Endothelial cell of umbilical vein (primary cell): ENCODE measurements around the gene DMD. TPM values are rescaled to one million over a fixed set of nuclear protein-coding genes. Genes with fewer than 3 reads are reported as not detected.

Experiments
- BruUV-seq: library from RNA; stranded (reverse); fragments of 400-500 nt; replicated peaks from 2 replicates; lab custom pipeline; 2021; lab: Mats Ljungman, UMichigan
- CTCF ChIA-PET: fragments of 300-600, 350-600 bp; sonication (Branson Sonifier 250); formaldehyde crosslinking; loops from one replicate; lab custom pipeline; 2021; ENCODE audit warnings: antibody characterized with exemption, inconsistent platforms; lab: Charles Lee
- POLR2A ChIA-PET: fragments of 300-600, 350-600 bp; sonication (Branson Sonifier 250); formaldehyde crosslinking; loops from one replicate; lab custom pipeline; 2021; ENCODE audit warnings: antibody characterized with exemption, inconsistent platforms; lab: Charles Lee
- DNase-seq: peaks from one replicate; pipeline ENCODE4 v3.0.0-alpha.2; 2011; ENCODE audit warnings: low read depth, low spot score
- FAIRE-seq: peaks from 2 replicates; lab custom pipeline; 2011; peaks lifted over from hg19 to GRCh38; lab: Jason Lieb, UNC
- H2AFZ ChIP-seq: 2 replicates; pipeline ENCODE4 v1.6.0; 2012; ENCODE audit warnings: low read depth, low read length, control low read depth, inconsistent platforms
- H3K27ac ChIP-seq: 2 replicates; pipeline ENCODE4 v1.5.1; 2011; ENCODE audit warnings: low read depth, mild to moderate bottlenecking, control low read depth, low read length, moderate library complexity; ENCODE audit not compliant: insufficient read depth
- H3K27me3 ChIP-seq, 2 experiments: 2 replicates each; pipeline versions ENCODE4 v1.6.0 to v1.6.1; 2011; ENCODE audit warnings: low read length in 2 of 2, mixed read lengths in 1 of 2; ENCODE audit not compliant: control insufficient read depth in 2 of 2, insufficient read depth in 2 of 2
- H3K36me3 ChIP-seq, 2 experiments: 2 replicates in 1 of 2; 3 replicates in 1 of 2; pipeline ENCODE4 v1.5.1; 2011; ENCODE audit warnings: low read length in 2 of 2, mild to moderate bottlenecking in 1 of 2, moderate library complexity in 1 of 2; ENCODE audit not compliant: control insufficient read depth in 2 of 2, insufficient read depth in 2 of 2; ENCODE audit errors: extremely low read depth in 1 of 2
- H3K4me1 ChIP-seq: 3 replicates; pipeline ENCODE4 v1.5.1; 2011; ENCODE audit warnings: mild to moderate bottlenecking, low read length; ENCODE audit not compliant: control insufficient read depth, insufficient read depth; ENCODE audit errors: extremely low read depth
- H3K4me2 ChIP-seq: 2 replicates; pipeline ENCODE4 v1.6.1; 2011; ENCODE audit warnings: low read length, control low read depth, mixed read lengths; ENCODE audit not compliant: insufficient read depth
- H3K4me3 ChIP-seq, 3 experiments: fragments of 200-600 bp in 1 of 3; sonication (generic), shearing (Covaris generic) in 1 of 3; replicated peaks in 1 of 3; 2 replicates each; pipeline ENCODE4 v1.5.1; 2011 to 2016; ENCODE audit warnings: control low read depth in 3 of 3, low read length in 3 of 3, mild to moderate bottlenecking in 2 of 3, inconsistent platforms in 1 of 3, low read depth in 1 of 3, moderate library complexity in 1 of 3; ENCODE audit not compliant: insufficient read depth in 1 of 3
- H3K79me2 ChIP-seq: 2 replicates; pipeline ENCODE4 v1.6.0; 2012; ENCODE audit warnings: low read length, inconsistent platforms; ENCODE audit not compliant: control insufficient read depth, insufficient read depth
- H3K9ac ChIP-seq: replicated peaks from 2 replicates; pipeline ENCODE3; 2011; ENCODE audit warnings: low read length, control low read depth; ENCODE audit not compliant: insufficient read depth; ENCODE audit errors: extremely low read depth
- H3K9me1 ChIP-seq: replicated peaks from 3 replicates; pipeline ENCODE4 v1.6.0; 2011; ENCODE audit warnings: mild to moderate bottlenecking, low read length; ENCODE audit not compliant: control insufficient read depth, insufficient read depth; ENCODE audit errors: extremely low read depth
- H3K9me3 ChIP-seq: replicated peaks from 2 replicates; pipeline ENCODE4 v1.5.1; 2012; ENCODE audit warnings: low read length, inconsistent platforms; ENCODE audit not compliant: control insufficient read depth, insufficient read depth
- H4K20me1 ChIP-seq: replicated peaks from 2 replicates; pipeline ENCODE3; 2011; ENCODE audit warnings: mild to moderate bottlenecking, low read length; ENCODE audit not compliant: control insufficient read depth, insufficient read depth; ENCODE audit errors: extremely low read depth
- CTCF ChIP-seq, 2 donors: IDR thresholded peaks; 1 replicate in 1 of 2; 2 replicates in 1 of 2; pipeline ENCODE4 v1.5.1; 2011; ENCODE audit warnings: low read length in 2 of 2, mild to moderate bottlenecking in 2 of 2, moderate library complexity in 2 of 2, control low read depth in 1 of 2, inconsistent platforms in 1 of 2, low read depth in 1 of 2; ENCODE audit not compliant: insufficient read depth in 1 of 2; ENCODE audit errors: extremely low read depth in 1 of 2
- EZH2 ChIP-seq: IDR thresholded peaks from 2 replicates; pipeline ENCODE4 v1.6.1; 2012; ENCODE audit warnings: borderline replicate concordance, low read depth, mild to moderate bottlenecking, moderate library complexity, low read length, inconsistent platforms; ENCODE audit not compliant: severe bottlenecking
- FOS ChIP-seq: IDR thresholded peaks from 2 replicates; pipeline ENCODE4 v1.6.1; 2011; ENCODE audit warnings: mild to moderate bottlenecking, low read length, moderate library complexity, borderline replicate concordance; ENCODE audit not compliant: insufficient read depth
- GATA2 ChIP-seq: IDR thresholded peaks from 2 replicates; pipeline ENCODE4 v1.7.0; 2011; ENCODE audit warnings: low read depth, mild to moderate bottlenecking, moderate library complexity, mixed read lengths, low read length; ENCODE audit not compliant: insufficient read length, insufficient read depth
- JUN ChIP-seq: IDR thresholded peaks from 2 replicates; pipeline ENCODE4 v1.6.1; 2011; ENCODE audit warnings: borderline replicate concordance, low read depth; ENCODE audit not compliant: insufficient read length, insufficient read depth
- MAX ChIP-seq: IDR thresholded peaks from 2 replicates; pipeline ENCODE4 v1.6.1; 2011; ENCODE audit not compliant: insufficient read depth, insufficient read length
- MYC ChIP-seq: IDR thresholded peaks from one replicate; pipeline ENCODE4 v1.6.1; 2011; ENCODE audit warnings: mild to moderate bottlenecking, low read depth, low read length
- POLR2A ChIP-seq: IDR thresholded peaks from 2 replicates; pipeline ENCODE4 v1.6.1; 2012; ENCODE audit warnings: low read depth, mild to moderate bottlenecking, control low read depth, low read length
- POLR2AphosphoS5 ChIP-seq: IDR thresholded peaks from 2 replicates; pipeline ENCODE4 v1.6.1; 2012; ENCODE audit warnings: low read depth, mild to moderate bottlenecking, control low read depth, low read length, moderate library complexity; ENCODE audit not compliant: insufficient read depth
- dilution Hi-C: fragments of 300-500 bp; cut with MboI; formaldehyde crosslinking; loops from one replicate; pipeline ENCODE4 v1.15.0; 2019; ENCODE audit warnings: low sequenced_read_pairs; ENCODE audit not compliant: extremely low pct_ligation_motif_present
- intact Hi-C: fragments of 100-400 bp; cut with micrococcal nuclease; formaldehyde crosslinking; loops from one replicate; pipeline ENCODE4 v1.10.0; 2022
- polyA plus RNA-seq, 4 experiments: library from polyadenylated mRNA; depleted of rRNA in 3 of 4; stranded (reverse) in 3 of 4; unstranded in 1 of 4; fragments of >200 nt; gene quantifications; 2 replicates each; pipeline versions ENCODE4 v1.2.1 to v1.2.3, GENCODE V29; 2011 to 2012; ENCODE audit warnings: missing spikeins in 1 of 4
- total RNA-seq: library from RNA; stranded (reverse); gene quantifications from 2 replicates; pipeline ENCODE4 v1.2.3, GENCODE V29; 2021

Gene DMD
- total and polyA plus RNA-seq, 2 donors (not counting 3 experiments of a cell fraction or from before 2014, with no cell fraction given): 7.3 to 9.0 TPM

- no peak for TF ChIP-seq EZH2
- TF ChIP-seq CTCF (IDR thresholded peaks at IDR 0.05; ENCODE audit: extremely low read depth in 1 of 2, insufficient read depth in 1 of 2, low read depth in 1 of 2, low read length in 2 of 2): no peak
- no peak for TF ChIP-seq GATA2
- TF ChIP-seq POLR2A: no peak
- TF ChIP-seq MYC: no peak
- TF ChIP-seq JUN: no peak
- no peak for TF ChIP-seq POLR2AphosphoS5
- TF ChIP-seq FOS: no peak
- no peak for TF ChIP-seq MAX
- Histone ChIP-seq H3K79me2 (no peaks in the 10 kb centered on the region), H3K4me2 (no peak overlapping the region), H3K4me3 (no peak overlapping the region), H3K36me3 (no peaks in the 10 kb centered on the region), H3K4me1 (no peaks in the 10 kb centered on the region), H3K27me3 (no peaks in the 10 kb centered on the region), H2AFZ (no peak overlapping the region), H3K9me3 (no peaks in the 10 kb centered on the region), H3K27ac (no peak overlapping the region), H4K20me1 (no peaks in the 10 kb centered on the region), H3K9ac (no peak overlapping the region), H3K9me1 (no peaks in the 10 kb centered on the region)
- ChIA-PET POLR2A (no interaction called here), CTCF (interaction anchor here (1.2 kb wide), 1 partner anchor 12 kb away, joined by 3 read pairs; no protein-coding TSS in a partner anchor)
- dilution Hi-C loops (no loop called here), intact Hi-C loops (no loop called here)
- no peak for DNase-seq
- FAIRE-seq: no peak
- no TSS peak for BruUV-seq
Observed at GRCh38 chrX:33218819-33219218, 7.5 kb upstream of the DMD start.
